Measurements from ENCODE around the gene RNF145. TPM values are rescaled to one million over a fixed set of nuclear protein-coding genes. Genes with fewer than 3 reads are reported as not detected.

The RNF145 gene
- total RNA-seq, 3 donors from 2014 or later = 40.5 to 68.2 (median 41.3) TPM

GRCh38 chr5:159203351-159203750 lies 6.0 kb downstream of the RNF145 start:
- Histone ChIP-seq H3K36me3 (no peaks in the 10 kb centered on the region), H3K4me1 (peaks cover 0 to 9% of the 10 kb centered on the region in 2 donors), H3K27me3 (no peaks in the 10 kb centered on the region), H3K9me3 (no peaks in the 10 kb centered on the region), H3K4me3 (no peak overlapping the region), H3K27ac (no peak overlapping the region)
- DNase-seq (ENCODE audit: low spot score in 2 of 2) = no peak
- TF ChIP-seq CTCF (IDR thresholded peaks at IDR 0.05) = no peak
- TF ChIP-seq POLR2A (IDR thresholded peaks at IDR 0.05) = no peak
- no peak for TF ChIP-seq POLR2AphosphoS5 (IDR thresholded peaks at IDR 0.05)
- intact Hi-C loops (cut with DNase I; ENCODE audit: low total_unique reads) = no loop called here

- Histone ChIP-seq H3K4me3 (no peak overlapping the region), H3K27ac (no peak overlapping the region), H3K27me3 (no peaks in the 10 kb centered on the region), H3K36me3 (no peaks in the 10 kb centered on the region), H3K9me3 (no peaks in the 10 kb centered on the region), H3K4me1 (peaks cover 0 to 9% of the 10 kb centered on the region in 2 donors)
- TF ChIP-seq POLR2A (IDR thresholded peaks at IDR 0.05) = no peak
- no peak for TF ChIP-seq CTCF (IDR thresholded peaks at IDR 0.05)
- no peak for TF ChIP-seq POLR2AphosphoS5 (IDR thresholded peaks at IDR 0.05)
- DNase-seq (ENCODE audit: low spot score in 2 of 2) = no peak
- intact Hi-C loops (cut with DNase I; ENCODE audit: low total_unique reads) = no loop called here
Observed at GRCh38 chr5:159202151-159202550, 7.2 kb downstream of the RNF145 start.

GRCh38 chr5:159199780-159200179 lies 9.6 kb downstream of the RNF145 start:
- intact Hi-C loops (cut with DNase I; ENCODE audit: low total_unique reads) = no loop called here
- H3K4me3 ChIP-seq = no peak overlapping the region
- no peak for TF ChIP-seq CTCF (IDR thresholded peaks at IDR 0.05)
- H3K27me3 ChIP-seq = no peaks in the 10 kb centered on the region
- H3K4me1 ChIP-seq = no peaks in the 10 kb centered on the region
- DNase-seq (ENCODE audit: low spot score in 2 of 2) = no peak
- no peak overlapping the region for H3K27ac ChIP-seq
- H3K36me3 ChIP-seq = no peaks in the 10 kb centered on the region
- H3K9me3 ChIP-seq = no peaks in the 10 kb centered on the region

GRCh38 chr5:159199225-159199624 lies 10.1 kb downstream of the RNF145 start:
- H3K4me1 ChIP-seq = no peaks in the 10 kb centered on the region
- no peak overlapping the region for H3K4me3 ChIP-seq
- TF ChIP-seq POLR2AphosphoS5 (IDR thresholded peaks at IDR 0.05) (no peak), POLR2A (IDR thresholded peaks at IDR 0.05) (no peak), CTCF (IDR thresholded peaks at IDR 0.05) (no peak)
- intact Hi-C loops (cut with DNase I; ENCODE audit: low total_unique reads) = no loop called here
- H3K27me3 ChIP-seq = no peaks in the 10 kb centered on the region
- H3K36me3 ChIP-seq = no peaks in the 10 kb centered on the region
- H3K27ac ChIP-seq = no peak overlapping the region
- no peaks in the 10 kb centered on the region for H3K9me3 ChIP-seq
- DNase-seq (ENCODE audit: low spot score in 2 of 2) = no peak

- Histone ChIP-seq H3K4me1 (no peaks in the 10 kb centered on the region), H3K36me3 (peaks cover 3% of the 10 kb centered on the region), H3K27me3 (no peaks in the 10 kb centered on the region), H3K27ac (no peak overlapping the region), H3K4me3 (no peak overlapping the region), H3K9me3 (no peaks in the 10 kb centered on the region)
- DNase-seq (ENCODE audit: low spot score in 2 of 2) = no peak
- intact Hi-C loops (cut with DNase I; ENCODE audit: low total_unique reads) = no loop called here
- TF ChIP-seq POLR2A (IDR thresholded peaks at IDR 0.05) (no peak), CTCF (IDR thresholded peaks at IDR 0.05) (no peak), POLR2AphosphoS5 (IDR thresholded peaks at IDR 0.05) (no peak)
Observed at GRCh38 chr5:159198063-159199036, 11.0 kb downstream of the RNF145 start.
